ENCODE results near the gene FZD1. TPM values are rescaled to one million over a fixed set of nuclear protein-coding genes. Genes with fewer than 3 reads are reported as not detected.

FZD1 gene
- total RNA-seq, 1 experiment from 2014 or later, result 0.61 TPM

- no peak overlapping the region for H2BK12ac ChIP-seq (ENCODE audit: insufficient read length, low read depth, low read length)
- H3K79me1 ChIP-seq (ENCODE audit: insufficient read depth, low read depth, low read length, poor library complexity, severe bottlenecking), result no peaks in the 10 kb centered on the region
- H3K4me1 ChIP-seq (ENCODE audit: insufficient read depth, low read length), result no peaks in the 10 kb centered on the region
- peaks cover 0 to 4% (median 0%) of the 10 kb centered on the region in 3 experiments; a peak in 1 of 7 replicates for H3K36me3 Mint-ChIP-seq (ENCODE audit: insufficient read depth in 1 of 3, low read depth in 3 of 3)
- TF ChIP-seq, protein P1, sequence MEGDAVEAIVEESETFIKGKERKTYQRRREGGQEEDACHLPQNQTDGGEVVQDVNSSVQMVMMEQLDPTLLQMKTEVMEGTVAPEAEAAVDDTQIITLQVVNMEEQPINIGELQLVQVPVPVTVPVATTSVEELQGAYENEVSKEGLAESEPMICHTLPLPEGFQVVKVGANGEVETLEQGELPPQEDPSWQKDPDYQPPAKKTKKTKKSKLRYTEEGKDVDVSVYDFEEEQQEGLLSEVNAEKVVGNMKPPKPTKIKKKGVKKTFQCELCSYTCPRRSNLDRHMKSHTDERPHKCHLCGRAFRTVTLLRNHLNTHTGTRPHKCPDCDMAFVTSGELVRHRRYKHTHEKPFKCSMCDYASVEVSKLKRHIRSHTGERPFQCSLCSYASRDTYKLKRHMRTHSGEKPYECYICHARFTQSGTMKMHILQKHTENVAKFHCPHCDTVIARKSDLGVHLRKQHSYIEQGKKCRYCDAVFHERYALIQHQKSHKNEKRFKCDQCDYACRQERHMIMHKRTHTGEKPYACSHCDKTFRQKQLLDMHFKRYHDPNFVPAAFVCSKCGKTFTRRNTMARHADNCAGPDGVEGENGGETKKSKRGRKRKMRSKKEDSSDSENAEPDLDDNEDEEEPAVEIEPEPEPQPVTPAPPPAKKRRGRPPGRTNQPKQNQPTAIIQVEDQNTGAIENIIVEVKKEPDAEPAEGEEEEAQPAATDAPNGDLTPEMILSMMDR (conservative IDR thresholded peaks at IDR 0.05), result no peak
- no peak overlapping the region for H4K8ac ChIP-seq (replicated peaks; ENCODE audit: insufficient read length, low read depth, low read length)
- no peak for DNase-seq
- no peak overlapping the region for H2BK120ac ChIP-seq (ENCODE audit: low read depth, low read length, poor library complexity, severe bottlenecking)
- H3K27me3 ChIP-seq (ENCODE audit: insufficient read depth, low read length), result no peaks in the 10 kb centered on the region
- no peaks in the 10 kb centered on the region for H3K9me3 ChIP-seq (ENCODE audit: control insufficient read depth, low read depth, low read length)
- 0 out of 2 replicates have a peak overlapping the region, but pooled peaks have one; percentile 40 for H3K14ac ChIP-seq (ENCODE audit: insufficient read depth, low read length)
- no peak overlapping the region for H3K4me2 ChIP-seq (ENCODE audit: insufficient read depth, insufficient read length, low read length)
- H2AK5ac ChIP-seq (ENCODE audit: insufficient read length, low read length), result no peak overlapping the region
- H2BK20ac ChIP-seq (ENCODE audit: low read depth, low read length, poor library complexity, severe bottlenecking), result no peak overlapping the region
- H3K56ac ChIP-seq (ENCODE audit: insufficient read length, low read depth, low read length), result no peak overlapping the region
- H3K9ac ChIP-seq (ENCODE audit: extremely low read depth, insufficient read length, low read length), result no peak overlapping the region
- H3T11ph ChIP-seq (ENCODE audit: low read length), result no peak overlapping the region
- no peak overlapping the region for H4K91ac ChIP-seq (ENCODE audit: insufficient read length, low read depth, low read length)
- peaks cover 6 to 12% of the 10 kb centered on the region in 2 experiments for H3K4me1 Mint-ChIP-seq
- H3K27ac ChIP-seq (ENCODE audit: insufficient read length, low read depth, low read length), result no peak overlapping the region
- H3K9me3 Mint-ChIP-seq, result peaks cover 5 to 7% of the 10 kb centered on the region in 2 experiments; a peak in 2 of 5 replicates
- H3K27me3 Mint-ChIP-seq (ENCODE audit: low read depth), result peaks cover 2% of the 10 kb centered on the region; the same call in 1 of the 2 replicates
- H2AFZ ChIP-seq (ENCODE audit: low read length), result no peak overlapping the region
- H3K18ac ChIP-seq (ENCODE audit: insufficient read length, low read depth, low read length), result no peak overlapping the region
- H3K23ac ChIP-seq (ENCODE audit: insufficient read length, low read depth, low read length), result no peak overlapping the region
- H4K5ac ChIP-seq (ENCODE audit: insufficient read length, low read depth, low read length), result no peak overlapping the region
- H3K27ac Mint-ChIP-seq, result no peak overlapping the region
- no peak overlapping the region for H2BK15ac ChIP-seq (ENCODE audit: low read depth, low read length)
- no peaks in the 10 kb centered on the region for H3K23me2 ChIP-seq (ENCODE audit: insufficient read length, low read depth, low read length, poor library complexity, severe bottlenecking)
- no CpG with 5 or more reads among the region's 3 CpGs for WGBS (ENCODE audit: extremely low coverage, insufficient read length, low lambda C conversion rate)
- no peaks in the 10 kb centered on the region for H3K79me2 ChIP-seq (ENCODE audit: insufficient read depth, low read length)
- no peak overlapping the region for H3K4ac ChIP-seq (ENCODE audit: low read depth, low read length)
- H4K20me1 ChIP-seq (ENCODE audit: control insufficient read depth, insufficient read depth, insufficient read length), result no peaks in the 10 kb centered on the region
- H3K4me3 Mint-ChIP-seq, result no peak overlapping the region
- no peak overlapping the region for H2BK5ac ChIP-seq (ENCODE audit: insufficient read length, low read length)
Observed at GRCh38 chr7:91230503-91230902, 33.7 kb upstream of the FZD1 start.
